ENCODE measurements around the gene REST.

DNA sequence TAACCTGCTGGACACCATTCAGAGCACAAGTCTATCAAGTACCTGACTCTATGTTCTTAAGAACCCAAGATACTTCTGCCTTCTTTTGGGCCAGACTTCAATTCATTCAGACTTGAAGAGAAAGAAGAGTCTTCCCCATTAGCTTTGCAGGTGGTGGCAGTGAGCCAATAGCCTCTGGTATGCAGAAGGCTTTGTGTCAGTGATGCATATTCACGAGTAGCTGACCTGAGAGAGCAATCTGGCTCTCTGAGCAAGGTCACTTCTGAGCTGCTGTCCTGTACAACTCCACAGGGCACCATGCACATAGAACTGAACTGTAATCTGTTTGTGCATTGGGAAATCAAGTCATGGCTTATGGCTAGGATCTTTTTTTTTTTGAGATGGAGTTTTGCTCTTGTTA is 46.3 kb upstream of the REST start:
- TF ChIP-seq, protein P1, sequence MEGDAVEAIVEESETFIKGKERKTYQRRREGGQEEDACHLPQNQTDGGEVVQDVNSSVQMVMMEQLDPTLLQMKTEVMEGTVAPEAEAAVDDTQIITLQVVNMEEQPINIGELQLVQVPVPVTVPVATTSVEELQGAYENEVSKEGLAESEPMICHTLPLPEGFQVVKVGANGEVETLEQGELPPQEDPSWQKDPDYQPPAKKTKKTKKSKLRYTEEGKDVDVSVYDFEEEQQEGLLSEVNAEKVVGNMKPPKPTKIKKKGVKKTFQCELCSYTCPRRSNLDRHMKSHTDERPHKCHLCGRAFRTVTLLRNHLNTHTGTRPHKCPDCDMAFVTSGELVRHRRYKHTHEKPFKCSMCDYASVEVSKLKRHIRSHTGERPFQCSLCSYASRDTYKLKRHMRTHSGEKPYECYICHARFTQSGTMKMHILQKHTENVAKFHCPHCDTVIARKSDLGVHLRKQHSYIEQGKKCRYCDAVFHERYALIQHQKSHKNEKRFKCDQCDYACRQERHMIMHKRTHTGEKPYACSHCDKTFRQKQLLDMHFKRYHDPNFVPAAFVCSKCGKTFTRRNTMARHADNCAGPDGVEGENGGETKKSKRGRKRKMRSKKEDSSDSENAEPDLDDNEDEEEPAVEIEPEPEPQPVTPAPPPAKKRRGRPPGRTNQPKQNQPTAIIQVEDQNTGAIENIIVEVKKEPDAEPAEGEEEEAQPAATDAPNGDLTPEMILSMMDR (IDR thresholded peaks at IDR 0.05; ENCODE audit: low read depth, low read length), result no peak
- TF ChIP-seq POLR2A (IDR thresholded peaks at IDR 0.05; ENCODE audit: extremely low read depth, insufficient read length), result no peak
- TF ChIP-seq, protein P2, sequence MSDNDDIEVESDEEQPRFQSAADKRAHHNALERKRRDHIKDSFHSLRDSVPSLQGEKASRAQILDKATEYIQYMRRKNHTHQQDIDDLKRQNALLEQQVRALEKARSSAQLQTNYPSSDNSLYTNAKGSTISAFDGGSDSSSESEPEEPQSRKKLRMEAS (IDR thresholded peaks at IDR 0.05; ENCODE audit: low read depth, low read length), result no peak

Measured in NB4 (cell line).